GM23338 (cell line): ENCODE results near the gene OBSCN. TPM values are rescaled to one million over a fixed set of nuclear protein-coding genes. Genes with fewer than 3 reads are reported as not detected.

Experiments
- ATAC-seq: fragments of 200-7000 bp; cut with Tn5 transposase; 3 replicates; pipeline ENCODE4 v1.9.1; 2020
- DNase-seq: peaks from one replicate; pipeline ENCODE4 v3.0.0-alpha.2; 2015; ENCODE audit warnings: low spot score
- H2AFZ ChIP-seq: fragments of 200-600 bp; sonication (generic); 2 replicates; pipeline ENCODE4 v1.8.0; 2016; ENCODE audit warnings: antibody characterized with exemption, mild to moderate bottlenecking, moderate library complexity
- H3F3A ChIP-seq: fragments of 200-600 bp; sonication (generic); replicated peaks from 2 replicates; pipeline ENCODE4 v1.8.0; 2017; ENCODE audit warnings: antibody characterized with exemption, mixed run types, low read depth
- H3K27ac ChIP-seq: fragments of 200-600 bp; sonication (generic); 2 replicates; pipeline ENCODE4 v1.6.1; 2016; ENCODE audit warnings: low read depth
- H3K27me3 ChIP-seq: fragments of 200-600 bp; sonication (generic); 2 replicates; pipeline ENCODE4 v1.8.0; 2016; ENCODE audit warnings: mild to moderate bottlenecking, mixed run types, moderate library complexity; ENCODE audit not compliant: insufficient read depth
- H3K36me3 ChIP-seq: fragments of 200-600 bp; sonication (generic); 2 replicates; pipeline ENCODE4 v1.8.0; 2016; ENCODE audit warnings: mild to moderate bottlenecking; ENCODE audit not compliant: insufficient read depth
- H3K4me1 ChIP-seq: fragments of 200-600 bp; sonication (generic); 2 replicates; pipeline ENCODE4 v1.8.0; 2016; ENCODE audit warnings: mild to moderate bottlenecking, moderate library complexity; ENCODE audit not compliant: insufficient read depth
- H3K4me2 ChIP-seq: fragments of 200-600 bp; sonication (generic); 2 replicates; pipeline ENCODE4 v1.7.1; 2017; ENCODE audit warnings: mixed run types
- H3K4me3 ChIP-seq: fragments of 200-600 bp; sonication (generic); 2 replicates; pipeline ENCODE4 v1.6.1; 2016; ENCODE audit warnings: mixed run types
- H3K79me2 ChIP-seq: fragments of 200-600 bp; sonication (generic); replicated peaks from 2 replicates; pipeline ENCODE4 v1.8.0; 2017; ENCODE audit warnings: mild to moderate bottlenecking; ENCODE audit not compliant: insufficient read depth
- H3K9me2 ChIP-seq: fragments of 200-600 bp; sonication (generic); 2 replicates; pipeline ENCODE4 v1.8.0; 2017; ENCODE audit not compliant: insufficient read depth
- H4K20me1 ChIP-seq: fragments of 200-600 bp; sonication (generic); replicated peaks from 2 replicates; pipeline ENCODE4 v1.8.0; 2017; ENCODE audit warnings: mild to moderate bottlenecking; ENCODE audit not compliant: insufficient read depth
- H3K27ac Mint-ChIP-seq: 2 replicates; pipeline ENCODE4 v1.8.0; 2020; ENCODE audit warnings: inconsistent platforms, mild to moderate bottlenecking, moderate library complexity, mixed read lengths
- H3K27me3 Mint-ChIP-seq: 3 replicates; pipeline ENCODE4 v1.8.0; 2022; ENCODE audit warnings: low read depth, mild to moderate bottlenecking, moderate library complexity, mixed read lengths, inconsistent platforms; ENCODE audit not compliant: insufficient read depth, poor library complexity
- H3K36me3 Mint-ChIP-seq: 3 replicates; pipeline ENCODE4 v1.8.0; 2021; ENCODE audit warnings: low read depth, mild to moderate bottlenecking, inconsistent platforms, moderate library complexity, mixed read lengths
- H3K4me1 Mint-ChIP-seq: 3 replicates; pipeline ENCODE4 v1.8.0; 2020; ENCODE audit warnings: mild to moderate bottlenecking, inconsistent platforms, mixed read lengths
- H3K4me3 Mint-ChIP-seq: 3 replicates; pipeline ENCODE4 v1.8.0; 2021; ENCODE audit warnings: moderate library complexity, mild to moderate bottlenecking, inconsistent platforms, mixed read lengths
- H3K9me3 Mint-ChIP-seq: 3 replicates; pipeline ENCODE4 v1.8.0; 2020; ENCODE audit warnings: moderate library complexity, mild to moderate bottlenecking, inconsistent platforms, mixed read lengths
- CREB1 ChIP-seq: fragments of 250-450 bp; sonication (Bioruptor Pico); IDR thresholded peaks from 2 replicates; pipeline ENCODE4 v1.5.0; 2020; ENCODE audit warnings: low read depth, mild to moderate bottlenecking, moderate library complexity
- CTCF ChIP-seq, 2 experiments: fragments of 200-600 bp in 1 of 2; sonication (generic) in 1 of 2; conservative IDR thresholded peaks; 2 replicates each; pipeline versions ENCODE4 v1.5.1 to v1.6.1; 2016 to 2017; ENCODE audit warnings: antibody characterized with exemption in 2 of 2, low read depth in 2 of 2, mild to moderate bottlenecking in 2 of 2, moderate library complexity in 1 of 2
- ETS1 ChIP-seq: IDR thresholded peaks from 2 replicates; pipeline ENCODE4 v1.6.1; 2016; ENCODE audit warnings: antibody characterized with exemption
- JUNB ChIP-seq: IDR thresholded peaks from one replicate; pipeline ENCODE4 v1.6.1; 2016; ENCODE audit warnings: antibody characterized with exemption; ENCODE audit not compliant: unreplicated experiment
- NANOG ChIP-seq: IDR thresholded peaks from 2 replicates; pipeline ENCODE4 v1.6.1; 2016; ENCODE audit warnings: antibody characterized with exemption, borderline replicate concordance
- POLR2AphosphoS5 ChIP-seq: IDR thresholded peaks from 2 replicates; pipeline ENCODE4 v1.6.1; 2016; ENCODE audit warnings: antibody characterized with exemption, low read depth
- REST ChIP-seq: IDR thresholded peaks from one replicate; pipeline ENCODE4 v1.6.1; 2018; ENCODE audit warnings: antibody characterized with exemption; ENCODE audit not compliant: unreplicated experiment
- STAT1 ChIP-seq: IDR thresholded peaks from one replicate; pipeline ENCODE4 v1.6.1; 2016; ENCODE audit warnings: antibody characterized with exemption; ENCODE audit not compliant: unreplicated experiment
- ZNF114 ChIP-seq: fragments of 250-450 bp; sonication (Bioruptor Pico); IDR thresholded peaks from 2 replicates; pipeline ENCODE4 v1.5.0; 2020; ENCODE audit warnings: mild to moderate bottlenecking, moderate library complexity
- ZNF331 ChIP-seq: fragments of 250-450 bp; sonication (Bioruptor Pico); IDR thresholded peaks from 2 replicates; pipeline ENCODE4 v1.5.0; 2020; ENCODE audit warnings: low read depth, mild to moderate bottlenecking, moderate library complexity
- polyA plus RNA-seq: library from polyadenylated mRNA; unstranded; fragments of >200 nt; fragmentation: Nextera tagmentation; extraction: Ambion mirVana; gene quantifications from 2 replicates; pipeline ENCODE4 v1.2.1, GENCODE V29; 2016
- total RNA-seq: library from RNA; depleted of rRNA; stranded (reverse); fragments of >200 nt; shearing (Covaris generic); gene quantifications from 2 replicates; pipeline ENCODE4 v1.2.3, GENCODE V29; 2014

OBSCN gene
- total and polyA plus RNA-seq, 2 experiments from 2014 or later = 8.4 to 38.5 TPM

GRCh38 chr1:228274452-228275178, 66.8 kb downstream of the OBSCN start:
- Mint-ChIP-seq H3K4me1 (no peaks in the 10 kb centered on the region), H3K4me3 (peak overlapping the region; percentile 63), H3K9me3 (no peaks in the 10 kb centered on the region), H3K36me3 (no peaks in the 10 kb centered on the region), H3K27me3 (peaks cover 13% of the 10 kb centered on the region), H3K27ac (no peak overlapping the region)
- Histone ChIP-seq H3K4me3 (peak overlapping the region; percentile 72; the same call in 1 of the 2 replicates), H3K36me3 (no peaks in the 10 kb centered on the region), H3K27ac (no peak overlapping the region), H3K79me2 (no peaks in the 10 kb centered on the region), H3K4me1 (no peaks in the 10 kb centered on the region), H3K27me3 (peaks cover 11% of the 10 kb centered on the region; the same call in 1 of the 2 replicates), H3K4me2 (peak overlapping the region; percentile 90), H4K20me1 (no peaks in the 10 kb centered on the region), H3F3A (0 out of 2 replicates have a peak, but pooled peaks cover 6% of the 10 kb centered on the region), H2AFZ (no peak overlapping the region), H3K9me2 (no peaks in the 10 kb centered on the region)
- peak; percentile 4 for ATAC-seq
- peak; percentile 36 for DNase-seq
- TF ChIP-seq ZNF331 (CRISPR knock-in tag) (no peak), ETS1 (no peak), CTCF (conservative IDR thresholded peaks at IDR 0.05; ENCODE audit: low read depth in 2 of 2) (0 out of 4 replicates have a peak, but pooled peaks of 1 of the 2 experiments have one; percentile 9), STAT1 (no peak), NANOG (no peak), POLR2AphosphoS5 (no peak), CREB1 (CRISPR knock-in tag) (no peak), JUNB (no peak)

GRCh38 chr1:228275179-228275429, 67.3 kb downstream of the OBSCN start:
- Histone ChIP-seq H3K4me2 (peak overlapping the region; percentile 90), H3K79me2 (no peaks in the 10 kb centered on the region), H2AFZ (peak overlapping the region; percentile 84; the same call in 1 of the 2 replicates), H3F3A (0 out of 2 replicates have a peak, but pooled peaks cover 6% of the 10 kb centered on the region), H3K27ac (no peak overlapping the region), H3K27me3 (peaks cover 11% of the 10 kb centered on the region; the same call in 1 of the 2 replicates), H3K4me1 (no peaks in the 10 kb centered on the region), H3K36me3 (no peaks in the 10 kb centered on the region), H3K9me2 (no peaks in the 10 kb centered on the region), H3K4me3 (peak overlapping the region; percentile 72), H4K20me1 (no peaks in the 10 kb centered on the region)
- H3K9me3 Mint-ChIP-seq = no peaks in the 10 kb centered on the region
- no peak; the same call in 2 of the 3 replicates for ATAC-seq
- TF ChIP-seq ZNF331 (CRISPR knock-in tag) (no peak), CREB1 (CRISPR knock-in tag) (no peak), REST (no peak), ZNF114 (CRISPR knock-in tag) (no peak), CTCF (conservative IDR thresholded peaks at IDR 0.05; ENCODE audit: low read depth in 2 of 2) (no peak), POLR2AphosphoS5 (no peak), ETS1 (no peak), NANOG (no peak)
- peak overlapping the region; percentile 63 for H3K4me3 Mint-ChIP-seq
- 0 out of 3 replicates have a peak, but pooled peaks cover 4% of the 10 kb centered on the region for H3K36me3 Mint-ChIP-seq
- no peak overlapping the region for H3K27ac Mint-ChIP-seq
- DNase-seq = no peak
- H3K4me1 Mint-ChIP-seq = no peaks in the 10 kb centered on the region
- peaks cover 14% of the 10 kb centered on the region for H3K27me3 Mint-ChIP-seq
